GM12892 (cell line): ENCODE data around the gene MON2.

Experiments
- POLR2A ChIP-seq: IDR thresholded peaks from 2 replicates; pipeline ENCODE4 v1.6.1; 2011; ENCODE audit warnings: low read depth, low read length, control low read depth
- POLR2AphosphoS5 ChIP-seq: IDR thresholded peaks from 2 replicates; pipeline ENCODE4 v1.6.1; 2011; ENCODE audit warnings: low read depth, low read length, control low read depth
- TAF1 ChIP-seq: IDR thresholded peaks from 2 replicates; pipeline ENCODE4 v1.6.1; 2011; ENCODE audit warnings: low read depth, mild to moderate bottlenecking, control low read depth, low read length, borderline replicate concordance

GRCh38 chr12:62597253-62597652 is 130.6 kb downstream of the MON2 start:
- no peak for TF ChIP-seq POLR2A
- TF ChIP-seq POLR2AphosphoS5, result no peak
- no peak for TF ChIP-seq TAF1
